CD4-positive, alpha-beta memory T cell (primary cell): ENCODE data around the gene PRKD2. TPM values are rescaled to one million over a fixed set of nuclear protein-coding genes. Genes with fewer than 3 reads are reported as not detected.

ENCODE experiments used
- CTCF ChIA-PET: fragments of 350-600 bp; sonication (Branson Sonifier 250); formaldehyde crosslinking; loops from one replicate; lab custom pipeline; 2021; ENCODE audit warnings: inconsistent platforms; ENCODE audit not compliant: partially characterized antibody; lab: Charles Lee
- POLR2A ChIA-PET: fragments of 350-600 bp; sonication (Branson Sonifier 250); formaldehyde crosslinking; loops from one replicate; lab custom pipeline; 2021; ENCODE audit not compliant: partially characterized antibody; lab: Charles Lee
- DNase-seq, 5 donors: peaks; one replicate each; pipeline versions ENCODE4 v3.0.0 to v3.0.0-alpha.2; 2020 to 2022; ENCODE audit warnings: mixed read lengths in 1 of 5
- H3K27ac ChIP-seq: one replicate; pipeline ENCODE4 v1.7.0; 2013; ENCODE audit warnings: low read depth, low read length
- H3K27me3 ChIP-seq: 2 replicates; pipeline ENCODE4 v1.7.0; 2013; ENCODE audit warnings: mild to moderate bottlenecking, low read length, moderate library complexity; ENCODE audit not compliant: insufficient read depth
- H3K36me3 ChIP-seq: 2 replicates; pipeline ENCODE4 v1.7.0; 2013; ENCODE audit warnings: mild to moderate bottlenecking, low read length, moderate library complexity; ENCODE audit not compliant: insufficient read depth
- H3K4me1 ChIP-seq: 2 replicates; pipeline ENCODE4 v1.7.0; 2013; ENCODE audit warnings: mild to moderate bottlenecking, low read length, moderate library complexity; ENCODE audit not compliant: insufficient read depth
- H3K4me3 ChIP-seq, 2 donors: one replicate each; pipeline ENCODE4 v1.7.0; 2013; ENCODE audit warnings: low read length in 2 of 2, mild to moderate bottlenecking in 1 of 2
- H3K9me3 ChIP-seq, 2 donors: one replicate each; pipeline ENCODE4 v1.7.0; 2013; ENCODE audit warnings: low read length in 2 of 2, control low read depth in 1 of 2; ENCODE audit not compliant: control insufficient read depth in 1 of 2
- H3K27ac Mint-ChIP-seq, 7 donors: one replicate each; pipeline ENCODE4 v1.8.0; 2020 to 2021; ENCODE audit warnings: mixed read lengths in 7 of 7, mild to moderate bottlenecking in 6 of 7, inconsistent platforms in 3 of 7, moderate library complexity in 3 of 7
- H3K27me3 Mint-ChIP-seq, 2 donors: one replicate each; pipeline ENCODE4 v1.8.0; 2020 to 2021; ENCODE audit warnings: mixed read lengths in 2 of 2
- H3K36me3 Mint-ChIP-seq, 2 donors: one replicate each; pipeline ENCODE4 v1.8.0; 2020 to 2021; ENCODE audit warnings: mixed read lengths in 2 of 2, inconsistent platforms in 1 of 2, mild to moderate bottlenecking in 1 of 2
- H3K4me1 Mint-ChIP-seq, 4 donors: one replicate each; pipeline ENCODE4 v1.8.0; 2020 to 2021; ENCODE audit warnings: mixed read lengths in 4 of 4, mild to moderate bottlenecking in 1 of 4
- H3K4me3 Mint-ChIP-seq, 8 donors: one replicate each; pipeline ENCODE4 v1.8.0; 2020 to 2021; ENCODE audit warnings: mixed read lengths in 8 of 8, mild to moderate bottlenecking in 7 of 8, moderate library complexity in 6 of 8, inconsistent platforms in 3 of 8
- H3K9me3 Mint-ChIP-seq, 8 donors: one replicate each; pipeline ENCODE4 v1.8.0; 2020 to 2021; ENCODE audit warnings: mixed read lengths in 8 of 8, mild to moderate bottlenecking in 5 of 8, inconsistent platforms in 3 of 8, moderate library complexity in 1 of 8
- intact Hi-C: fragments of 100-400 bp; cut with micrococcal nuclease; formaldehyde crosslinking; loops from one replicate; pipeline ENCODE4 v1.15.1; 2023
- polyA plus RNA-seq, 2 donors: library from polyadenylated mRNA; unstranded; fragments of 300-500 nt; fragmentation: Illumina TruSeq; gene quantifications; one replicate each; pipeline ENCODE4 v1.2.3, GENCODE V29; 2021
- total RNA-seq, 2 experiments: library from RNA; stranded (reverse); gene quantifications; one replicate each; pipeline ENCODE4 v1.2.3, GENCODE V29; 2021

Gene PRKD2
- total and polyA plus RNA-seq, 4 experiments from 2014 or later: 27.6 to 122 (median 102) TPM

DNA sequence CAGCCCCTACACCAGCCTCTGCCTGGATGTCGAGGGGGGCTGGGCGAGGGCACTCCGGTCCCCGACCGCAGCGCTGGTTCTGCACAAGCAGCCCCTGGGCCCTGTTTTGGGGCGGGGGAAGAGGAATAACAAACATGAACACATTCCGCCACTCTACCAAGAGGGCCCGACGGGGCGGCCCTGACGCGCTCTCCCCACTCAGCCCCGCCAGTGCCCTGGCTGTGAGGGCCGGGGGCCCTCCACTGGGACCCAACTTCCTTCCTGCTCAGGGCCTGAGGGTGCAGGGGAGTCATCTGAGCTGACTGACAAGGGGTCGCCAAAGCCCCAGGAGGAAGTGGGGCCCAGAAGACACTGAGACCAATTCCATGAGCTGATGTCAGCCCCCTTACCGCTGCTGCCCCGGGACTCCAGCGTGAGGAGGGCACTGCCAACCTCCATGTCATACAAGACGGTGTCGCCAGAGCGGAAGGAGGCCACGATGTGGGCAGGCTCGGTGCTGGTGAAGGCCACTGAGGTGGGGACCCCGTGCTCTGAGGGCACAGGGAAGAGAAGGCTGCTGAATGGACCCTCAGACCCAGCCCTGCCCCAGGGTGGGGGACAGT, 5.6 kb upstream of the PRKD2 start:
- no peaks in the 10 kb centered on the region for H3K9me3 ChIP-seq
- H3K4me1 ChIP-seq: peaks cover 24% of the 10 kb centered on the region
- H3K4me1 Mint-ChIP-seq: peaks cover 16 to 31% (median 21%) of the 10 kb centered on the region in 4 donors
- peaks cover 0 to 3% (median 0%) of the 10 kb centered on the region in 8 donors for H3K9me3 Mint-ChIP-seq
- no peak overlapping the region for H3K4me3 Mint-ChIP-seq
- ChIA-PET POLR2A (interaction anchor here (0.5 to 2.1 kb wide), 3 partner anchors 9 to 27 kb away, joined by 3 to 13 read pairs (median 6); no protein-coding TSS in a partner anchor), CTCF (interaction anchor here (3.6 kb wide), 1 partner anchor 19 kb away, joined by 22 read pairs; no protein-coding TSS in a partner anchor)
- peaks cover 8 to 66% of the 10 kb centered on the region in 2 donors for H3K36me3 Mint-ChIP-seq
- intact Hi-C loops: no loop called here
- no peak overlapping the region for H3K4me3 ChIP-seq
- H3K27ac ChIP-seq: no peak overlapping the region
- H3K27me3 Mint-ChIP-seq: no peaks in the 10 kb centered on the region
- no peak overlapping the region for H3K27ac Mint-ChIP-seq
- no peak for DNase-seq
- peaks cover 47% of the 10 kb centered on the region for H3K36me3 ChIP-seq
- no peaks in the 10 kb centered on the region for H3K27me3 ChIP-seq

DNA sequence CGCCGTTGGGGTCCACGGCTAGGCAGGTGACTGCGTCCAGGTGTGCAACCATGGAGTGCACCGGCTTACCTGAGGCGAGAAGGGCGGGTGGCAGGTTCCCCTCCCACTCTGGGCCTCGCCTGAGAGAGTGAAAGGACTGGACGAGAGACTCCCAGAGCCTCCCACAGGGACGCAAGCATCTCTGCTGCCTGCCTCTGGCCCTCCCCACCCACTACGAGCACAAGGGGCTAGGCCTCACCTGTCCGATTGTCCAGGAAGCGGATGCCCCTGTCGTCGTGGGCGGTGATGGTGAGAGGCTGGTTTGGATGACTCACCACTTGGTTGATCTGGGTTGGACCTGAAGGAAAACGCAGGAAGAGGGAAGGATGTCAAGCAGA, 5.1 kb upstream of the PRKD2 start:
- H3K4me3 Mint-ChIP-seq: no peak overlapping the region
- H3K4me1 Mint-ChIP-seq: peaks cover 16 to 32% (median 21%) of the 10 kb centered on the region in 4 donors

DNA sequence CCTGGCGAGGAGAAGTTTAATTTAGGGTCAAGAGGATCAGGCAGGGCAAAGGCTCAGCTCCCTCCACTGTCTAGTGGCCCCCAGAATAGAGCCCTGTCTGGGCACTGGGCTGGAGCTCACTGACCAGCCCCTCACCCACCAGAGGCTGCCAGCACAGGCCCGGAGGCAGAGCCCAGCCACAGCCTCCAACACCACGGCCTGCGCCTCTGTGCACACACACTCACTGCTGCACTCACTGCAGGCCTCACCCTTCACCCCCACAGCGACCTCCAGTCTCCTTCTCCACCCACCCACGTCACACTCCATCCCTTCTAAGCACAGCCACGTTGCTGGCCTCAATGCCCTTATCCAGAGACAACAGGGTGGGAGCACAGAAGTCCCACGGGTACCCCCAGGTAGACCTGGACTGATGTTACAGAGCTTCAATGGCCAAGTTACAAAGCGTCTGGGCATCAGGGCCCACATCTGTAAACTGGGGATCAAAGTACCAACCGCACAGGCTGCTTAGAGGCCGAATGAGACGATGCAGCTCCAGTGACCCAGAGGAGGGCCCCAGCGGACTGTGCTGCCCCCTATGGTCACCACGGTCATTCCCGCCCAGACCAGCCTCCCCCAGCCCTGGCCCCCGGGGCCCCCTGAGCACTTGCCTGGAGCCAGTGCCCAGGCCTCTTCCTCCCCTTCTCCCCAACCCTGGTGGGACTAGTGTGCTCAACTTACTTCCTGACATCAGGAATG, 4.5 kb upstream of the PRKD2 start:
- no peak overlapping the region for H3K4me3 ChIP-seq
- intact Hi-C loops: no loop called here
- Mint-ChIP-seq H3K27ac (no peak overlapping the region), H3K4me3 (no peak overlapping the region), H3K27me3 (no peaks in the 10 kb centered on the region), H3K9me3 (peaks cover 0 to 3% (median 0%) of the 10 kb centered on the region in 8 donors), H3K36me3 (peaks cover 8 to 64% of the 10 kb centered on the region in 2 donors), H3K4me1 (peaks cover 16 to 32% (median 21%) of the 10 kb centered on the region in 4 donors)
- H3K27ac ChIP-seq: no peak overlapping the region
- H3K27me3 ChIP-seq: no peaks in the 10 kb centered on the region
- no peak for DNase-seq
- POLR2A ChIA-PET: no interaction called here
- CTCF ChIA-PET: interaction anchor here (0.8 kb wide), 1 partner anchor 17 kb away, joined by 3 read pairs; no protein-coding TSS in a partner anchor
- no peaks in the 10 kb centered on the region for H3K9me3 ChIP-seq
- peaks cover 24% of the 10 kb centered on the region for H3K4me1 ChIP-seq
- H3K36me3 ChIP-seq: peaks cover 37% of the 10 kb centered on the region

More for the DNA sequence above, 5.1 kb upstream of the PRKD2 start:
- no peak for DNase-seq
- Mint-ChIP-seq H3K9me3 (peaks cover 0 to 3% (median 0%) of the 10 kb centered on the region in 8 donors), H3K27me3 (no peaks in the 10 kb centered on the region), H3K36me3 (peaks cover 8 to 63% of the 10 kb centered on the region in 2 donors), H3K27ac (no peak overlapping the region)
- intact Hi-C loops: no loop called here
- Histone ChIP-seq H3K36me3 (peaks cover 42% of the 10 kb centered on the region), H3K4me1 (peaks cover 24% of the 10 kb centered on the region), H3K27me3 (no peaks in the 10 kb centered on the region), H3K9me3 (no peaks in the 10 kb centered on the region), H3K4me3 (no peak overlapping the region), H3K27ac (no peak overlapping the region)
- ChIA-PET CTCF (no interaction called here), POLR2A (no interaction called here)

DNA sequence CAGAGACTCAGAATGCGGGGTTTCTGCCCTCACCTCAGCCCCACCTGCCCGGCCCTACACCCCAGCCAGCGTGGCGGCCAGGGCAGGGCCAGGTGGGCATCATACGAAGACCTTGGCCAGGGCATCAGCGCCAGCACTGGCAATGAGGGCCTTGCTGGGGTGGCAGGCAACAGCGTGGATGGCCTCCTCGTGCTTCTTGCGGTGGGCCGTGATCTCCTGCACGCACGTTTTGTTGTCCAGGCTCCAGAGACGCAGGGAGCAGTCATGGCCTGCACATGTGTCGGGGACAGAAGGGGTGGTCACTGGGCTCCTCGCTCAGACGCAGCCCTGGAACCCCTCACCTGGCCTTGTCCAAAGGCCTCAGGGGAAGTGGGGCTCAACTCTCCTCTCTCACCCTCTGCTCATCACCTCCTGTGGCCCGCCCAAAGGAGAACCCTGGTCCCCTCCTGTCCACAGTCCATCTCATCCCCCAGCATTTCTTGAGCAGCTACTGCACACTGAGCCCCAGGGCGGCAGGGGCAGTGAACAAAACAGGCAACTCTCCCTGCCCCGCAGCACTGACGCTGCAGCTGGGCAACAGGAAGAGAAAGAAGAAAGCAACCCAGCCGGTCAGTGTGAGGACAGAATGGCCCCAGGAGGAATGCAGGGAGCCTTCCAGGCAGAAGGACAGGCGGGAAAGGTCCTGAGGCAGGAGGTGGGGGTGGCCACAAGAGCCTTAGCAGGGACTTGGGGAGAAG, 3.8 kb upstream of the PRKD2 start:
- no peaks in the 10 kb centered on the region for H3K27me3 ChIP-seq
- peak overlapping the region in 1 of 8 donors; percentile 30 for H3K4me3 Mint-ChIP-seq
- no peaks in the 10 kb centered on the region for H3K27me3 Mint-ChIP-seq
- peaks cover 6 to 60% of the 10 kb centered on the region in 2 donors for H3K36me3 Mint-ChIP-seq
- H3K4me1 ChIP-seq: peaks cover 24% of the 10 kb centered on the region
- DNase-seq: no peak
- POLR2A ChIA-PET: no interaction called here
- CTCF ChIA-PET: interaction anchor here (0.8 kb wide), 1 partner anchor 17 kb away, joined by 3 read pairs; no protein-coding TSS in a partner anchor
- H3K27ac Mint-ChIP-seq: peak overlapping the region in 1 of 7 donors; percentile 42
- intact Hi-C loops: no loop called here
- no peak overlapping the region for H3K27ac ChIP-seq
- H3K4me1 Mint-ChIP-seq: peaks cover 16 to 35% (median 22%) of the 10 kb centered on the region in 4 donors
- no peak overlapping the region for H3K4me3 ChIP-seq
- H3K36me3 ChIP-seq: peaks cover 30% of the 10 kb centered on the region
- H3K9me3 Mint-ChIP-seq: peaks cover 0 to 3% (median 0%) of the 10 kb centered on the region in 8 donors
- no peaks in the 10 kb centered on the region for H3K9me3 ChIP-seq

DNA sequence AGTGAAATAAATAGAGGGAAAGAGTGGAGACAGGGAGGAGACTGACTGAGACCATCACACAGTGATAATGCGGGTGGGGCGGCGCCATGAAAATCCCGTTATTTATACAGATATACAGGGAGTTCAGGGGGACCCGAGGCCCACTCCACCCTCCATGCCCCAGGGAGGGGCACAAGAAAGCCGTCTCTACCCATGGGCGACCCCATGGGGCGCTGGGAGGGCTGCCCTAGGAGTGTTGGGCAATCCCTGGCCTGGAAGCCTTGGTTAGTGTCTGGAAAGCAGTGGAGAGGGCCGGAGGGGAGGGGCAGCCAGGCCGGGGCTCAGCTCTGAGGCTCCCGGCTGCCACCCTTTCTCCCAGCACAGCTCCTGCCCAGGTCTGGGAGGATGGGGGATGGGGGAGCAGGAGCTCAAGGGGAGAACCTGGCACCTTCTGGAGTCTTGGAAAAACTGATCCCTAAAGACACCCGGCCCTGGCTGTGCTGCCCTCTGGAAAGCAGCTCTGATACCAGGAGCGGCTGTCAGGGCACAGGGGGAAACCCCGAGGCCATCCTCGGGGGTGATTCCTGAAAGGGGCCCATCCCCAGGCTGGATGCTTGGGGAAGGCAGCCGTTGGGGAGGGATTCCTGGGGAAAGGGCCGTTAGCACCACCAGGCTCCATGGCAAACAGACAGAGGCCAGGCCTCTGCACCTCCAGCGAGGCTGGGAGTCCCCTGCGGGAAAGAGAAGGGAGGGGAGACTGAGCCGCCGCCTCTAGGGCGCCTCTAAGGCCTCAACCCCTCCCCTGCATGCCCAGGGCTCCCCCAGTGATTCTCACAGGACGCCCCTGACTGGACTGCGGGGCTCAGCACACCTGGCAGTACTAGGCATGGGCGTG, 3.0 kb upstream of the PRKD2 start:
- CTCF ChIA-PET: interaction anchor here (1.6 kb wide), 1 partner anchor 9 kb away, joined by 4 read pairs; no protein-coding TSS in a partner anchor
- Histone ChIP-seq H3K9me3 (no peaks in the 10 kb centered on the region), H3K4me1 (peaks cover 31% of the 10 kb centered on the region), H3K27ac (no peak overlapping the region), H3K36me3 (peaks cover 22% of the 10 kb centered on the region), H3K27me3 (no peaks in the 10 kb centered on the region), H3K4me3 (no peak overlapping the region)
- Mint-ChIP-seq H3K9me3 (peaks cover 0 to 3% (median 0%) of the 10 kb centered on the region in 8 donors), H3K36me3 (peaks cover 3 to 58% of the 10 kb centered on the region in 2 donors), H3K27me3 (no peaks in the 10 kb centered on the region), H3K4me3 (peak overlapping the region in 3 of 8 donors; percentile 9 to 57 (median 35)), H3K27ac (peak overlapping the region in 4 of 7 donors; percentile 4 to 98 (median 50)), H3K4me1 (peaks cover 16 to 42% (median 25%) of the 10 kb centered on the region in 4 donors)
- DNase-seq: no peak
- intact Hi-C loops: loop anchor here (5.0 kb wide), 1 partner anchor 108 kb away; no protein-coding TSS in a partner anchor
- POLR2A ChIA-PET: no interaction called here

DNA sequence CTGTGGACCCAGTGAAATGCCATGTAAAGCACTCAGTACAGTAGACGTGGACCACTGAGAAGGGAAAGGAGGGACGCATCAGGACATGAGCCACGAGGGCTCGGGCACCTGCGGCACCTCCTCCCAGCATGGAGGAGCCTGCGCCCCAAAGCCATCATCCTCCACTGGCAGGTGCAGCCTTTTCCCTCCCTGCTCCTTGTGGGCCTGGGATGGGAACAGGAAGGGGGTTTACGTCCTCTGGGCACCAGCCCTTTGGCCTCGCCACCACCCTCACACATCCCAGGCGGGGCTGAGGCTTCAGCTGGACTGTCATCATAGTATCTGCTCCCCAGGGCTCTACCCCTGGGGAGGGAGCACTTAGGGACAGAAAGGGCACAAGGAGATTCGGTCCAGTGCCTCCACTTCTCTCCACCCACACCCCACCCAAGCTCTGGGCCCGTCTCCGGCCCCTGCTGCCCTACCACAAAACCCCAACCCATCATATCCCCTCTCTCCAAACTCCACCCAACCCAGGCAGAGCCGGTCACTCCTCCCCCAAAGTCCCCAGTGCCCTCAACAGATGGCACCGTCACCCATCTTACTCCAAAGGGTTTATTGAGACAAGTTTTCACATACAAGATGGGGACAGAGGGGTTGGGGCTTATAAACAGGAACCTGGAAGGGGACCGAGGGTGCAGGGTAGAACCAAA, 2.2 kb upstream of the PRKD2 start:
- ChIA-PET CTCF (interaction anchor here (0.8 to 1.6 kb wide), 4 partner anchors 9 to 16 kb away, joined by 3 to 5 read pairs (median 4); no protein-coding TSS in a partner anchor), POLR2A (interaction anchor here (1.0 to 1.2 kb wide), 3 partner anchors 10 to 107 kb away, joined by 3 to 5 read pairs (median 5); no protein-coding TSS in a partner anchor)
- Mint-ChIP-seq H3K4me3 (peak overlapping the region in 7 of 8 donors; percentile 9 to 97 (median 94)), H3K27ac (peak overlapping the region; percentile 51 to 98 (median 97)), H3K27me3 (no peaks in the 10 kb centered on the region), H3K36me3 (peaks cover 3 to 54% of the 10 kb centered on the region in 2 donors), H3K4me1 (peaks cover 16 to 48% (median 28%) of the 10 kb centered on the region in 4 donors), H3K9me3 (peaks cover 0 to 3% (median 0%) of the 10 kb centered on the region in 8 donors)
- Histone ChIP-seq H3K9me3 (no peaks in the 10 kb centered on the region), H3K27me3 (no peaks in the 10 kb centered on the region), H3K27ac (peak overlapping the region; percentile 95), H3K4me3 (no peak overlapping the region), H3K4me1 (peaks cover 34% of the 10 kb centered on the region), H3K36me3 (peaks cover 15% of the 10 kb centered on the region)
- no peak for DNase-seq
- intact Hi-C loops: loop anchor here (5.0 kb wide), 1 partner anchor 107 kb away; no protein-coding TSS in a partner anchor
